Colonic mucosa (tissue), 4 donors: Measurements from ENCODE around the gene NOL4L. TPM values are rescaled to one million over a fixed set of nuclear protein-coding genes. Genes with fewer than 3 reads are reported as not detected.

ENCODE experiments used
- DNase-seq: peaks from one replicate; pipeline ENCODE4 v3.0.0-alpha.2; 2020
- H3K27ac ChIP-seq: fragments of 200-600 bp; one replicate; pipeline ENCODE4 v1.8.0; 2021
- H3K27me3 ChIP-seq: fragments of 200-600 bp; one replicate; pipeline ENCODE4 v1.8.0; 2021
- H3K36me3 ChIP-seq: fragments of 200-600 bp; one replicate; pipeline ENCODE4 v1.8.0; 2021
- H3K4me1 ChIP-seq: fragments of 200-600 bp; one replicate; pipeline ENCODE4 v1.8.0; 2021; ENCODE audit warnings: mild to moderate bottlenecking
- H3K4me3 ChIP-seq: fragments of 200-600 bp; one replicate; pipeline ENCODE4 v1.8.0; 2021
- H3K9ac ChIP-seq, 2 donors: one replicate each; pipeline ENCODE4 v1.7.0; 2013; ENCODE audit warnings: control low read depth in 2 of 2, low read depth in 2 of 2, low read length in 2 of 2
- H3K9me3 ChIP-seq: fragments of 200-600 bp; one replicate; pipeline ENCODE4 v1.8.0; 2021
- CTCF ChIP-seq: fragments of 200-600 bp; IDR thresholded peaks from one replicate; pipeline ENCODE4 v1.8.0; 2022; ENCODE audit warnings: antibody characterized with exemption, mild to moderate bottlenecking
- intact Hi-C: fragments of 100-400 bp; cut with DNase I; formaldehyde crosslinking; loops from one replicate; pipeline ENCODE4 v1.14.1; 2022
- total RNA-seq, 2 donors: library from RNA; stranded (reverse); fragmentation: NEBNext Ultra II Directional in 1 of 2; extraction: Animal tissue kit (Norgen Biotek cat#: 25700) in 1 of 2; gene quantifications; one replicate each; pipeline ENCODE4 v1.2.1, GENCODE V29; 2021
- donor health status: healthy.
- donor health status: DM: no; HTN: no; CAD: no.
- donor health status: DM: no; HTN: no; CAD: no.

Gene NOL4L
- total RNA-seq, 2 donors from 2014 or later, result 54.2 to 58.0 TPM

GRCh38 chr20:32612351-32613191 is 27.4 kb upstream of the NOL4L start:
- TF ChIP-seq CTCF, result no peak
- H3K36me3 ChIP-seq, result no peaks in the 10 kb centered on the region
- H3K9me3 ChIP-seq, result no peaks in the 10 kb centered on the region
- H3K4me1 ChIP-seq, result no peaks in the 10 kb centered on the region
- DNase-seq, result no peak
- no peak overlapping the region for H3K27ac ChIP-seq
- H3K27me3 ChIP-seq, result no peaks in the 10 kb centered on the region
- no peak overlapping the region for H3K9ac ChIP-seq
- no peak overlapping the region for H3K4me3 ChIP-seq
- intact Hi-C loops, result no loop called here

- TF ChIP-seq CTCF, result no peak
- H3K4me3 ChIP-seq, result no peak overlapping the region
- no peaks in the 10 kb centered on the region for H3K4me1 ChIP-seq
- no peak overlapping the region for H3K27ac ChIP-seq
- DNase-seq, result no peak
- no peaks in the 10 kb centered on the region for H3K9me3 ChIP-seq
- H3K36me3 ChIP-seq, result no peaks in the 10 kb centered on the region
- H3K27me3 ChIP-seq, result no peaks in the 10 kb centered on the region
- intact Hi-C loops, result no loop called here
- no peak overlapping the region for H3K9ac ChIP-seq
Measured at GRCh38 chr20:32611868-32612267, 26.7 kb upstream of the NOL4L start.

- DNase-seq, result no peak
- TF ChIP-seq CTCF, result no peak
- H3K27ac ChIP-seq, result no peak overlapping the region
- no peaks in the 10 kb centered on the region for H3K9me3 ChIP-seq
- H3K4me3 ChIP-seq, result no peak overlapping the region
- H3K9ac ChIP-seq, result no peak overlapping the region
- no peaks in the 10 kb centered on the region for H3K36me3 ChIP-seq
- H3K27me3 ChIP-seq, result no peaks in the 10 kb centered on the region
- no peaks in the 10 kb centered on the region for H3K4me1 ChIP-seq
- intact Hi-C loops, result no loop called here
Measured at GRCh38 chr20:32611286-32611685, 26.2 kb upstream of the NOL4L start.

GRCh38 chr20:32610472-32611218 is 25.5 kb upstream of the NOL4L start:
- H3K36me3 ChIP-seq, result no peaks in the 10 kb centered on the region
- H3K4me3 ChIP-seq, result no peak overlapping the region
- no peak for DNase-seq
- intact Hi-C loops, result no loop called here
- H3K4me1 ChIP-seq, result no peaks in the 10 kb centered on the region
- H3K9me3 ChIP-seq, result no peaks in the 10 kb centered on the region
- no peaks in the 10 kb centered on the region for H3K27me3 ChIP-seq
- TF ChIP-seq CTCF, result no peak
- H3K27ac ChIP-seq, result no peak overlapping the region
- no peak overlapping the region for H3K9ac ChIP-seq

GRCh38 chr20:32609993-32610392 is 24.9 kb upstream of the NOL4L start:
- intact Hi-C loops, result no loop called here
- no peak for DNase-seq
- no peak overlapping the region for H3K4me3 ChIP-seq
- H3K27ac ChIP-seq, result no peak overlapping the region
- no peaks in the 10 kb centered on the region for H3K27me3 ChIP-seq
- H3K36me3 ChIP-seq, result no peaks in the 10 kb centered on the region
- H3K9me3 ChIP-seq, result no peaks in the 10 kb centered on the region
- H3K4me1 ChIP-seq, result no peaks in the 10 kb centered on the region
- H3K9ac ChIP-seq, result no peak overlapping the region
- no peak for TF ChIP-seq CTCF
